ENCODE results near the gene VDR.

The VDR gene

GRCh38 chr12:47889040-47889439 is 15.8 kb downstream of the VDR start:
- peaks cover 8% of the 10 kb centered on the region for H3K27me3 ChIP-seq (ENCODE audit: control insufficient read depth, insufficient read depth, low read length)
- no peaks in the 10 kb centered on the region for H3K36me3 ChIP-seq (ENCODE audit: control insufficient read depth, insufficient read depth, low read length)
- no peak overlapping the region for H3K4me3 ChIP-seq (ENCODE audit: low read depth, low read length)
- no peaks in the 10 kb centered on the region for H3K9me3 ChIP-seq (ENCODE audit: control insufficient read depth, insufficient read depth, low read length)
- no peak overlapping the region for H3K9ac ChIP-seq (ENCODE audit: low read depth, low read length)
- no peak overlapping the region for H3K27ac ChIP-seq (ENCODE audit: low read depth, low read length)
- H3K4me1 ChIP-seq (ENCODE audit: control insufficient read depth, insufficient read depth, low read length), result no peaks in the 10 kb centered on the region

GRCh38 chr12:47888153-47888819 is 16.5 kb downstream of the VDR start:
- 0 out of 2 replicates have a peak, but pooled peaks cover under 1% of the 10 kb centered on the region for H3K27me3 ChIP-seq (ENCODE audit: control insufficient read depth, insufficient read depth, low read length)
- H3K4me3 ChIP-seq (ENCODE audit: low read depth, low read length), result no peak overlapping the region
- no peak overlapping the region for H3K27ac ChIP-seq (ENCODE audit: low read depth, low read length)
- no peaks in the 10 kb centered on the region for H3K9me3 ChIP-seq (ENCODE audit: control insufficient read depth, insufficient read depth, low read length)
- no peaks in the 10 kb centered on the region for H3K4me1 ChIP-seq (ENCODE audit: control insufficient read depth, insufficient read depth, low read length)
- no peaks in the 10 kb centered on the region for H3K36me3 ChIP-seq (ENCODE audit: control insufficient read depth, insufficient read depth, low read length)
- no peak overlapping the region for H3K9ac ChIP-seq (ENCODE audit: low read depth, low read length)

- Histone ChIP-seq H3K36me3 (ENCODE audit: control insufficient read depth, insufficient read depth, low read length) (no peaks in the 10 kb centered on the region), H3K4me1 (ENCODE audit: control insufficient read depth, insufficient read depth, low read length) (peaks cover 6% of the 10 kb centered on the region)
Measured at GRCh38 chr12:47887529-47887928, 17.3 kb downstream of the VDR start.

GRCh38 chr12:47886510-47887240 is 18.1 kb downstream of the VDR start:
- no peak overlapping the region for H3K27ac ChIP-seq (ENCODE audit: low read depth, low read length)
- no peaks in the 10 kb centered on the region for H3K36me3 ChIP-seq (ENCODE audit: control insufficient read depth, insufficient read depth, low read length)
- H3K9me3 ChIP-seq (ENCODE audit: control insufficient read depth, insufficient read depth, low read length), result no peaks in the 10 kb centered on the region
- H3K9ac ChIP-seq (ENCODE audit: low read depth, low read length), result no peak overlapping the region
- H3K4me3 ChIP-seq (ENCODE audit: low read depth, low read length), result no peak overlapping the region
- H3K4me1 ChIP-seq (ENCODE audit: control insufficient read depth, insufficient read depth, low read length), result peaks cover 6% of the 10 kb centered on the region
- no peaks in the 10 kb centered on the region; the same call in 1 of the 2 replicates for H3K27me3 ChIP-seq (ENCODE audit: control insufficient read depth, insufficient read depth, low read length)

More at GRCh38 chr12:47887529-47887928, 17.3 kb downstream of the VDR start:
- Histone ChIP-seq H3K27me3 (ENCODE audit: control insufficient read depth, insufficient read depth, low read length) (no peaks in the 10 kb centered on the region), H3K9me3 (ENCODE audit: control insufficient read depth, insufficient read depth, low read length) (no peaks in the 10 kb centered on the region), H3K27ac (ENCODE audit: low read depth, low read length) (no peak overlapping the region), H3K4me3 (ENCODE audit: low read depth, low read length) (no peak overlapping the region), H3K9ac (ENCODE audit: low read depth, low read length) (no peak overlapping the region)

GRCh38 chr12:47885566-47885965 is 19.2 kb downstream of the VDR start:
- Histone ChIP-seq H3K4me3 (ENCODE audit: low read depth, low read length) (no peak overlapping the region), H3K4me1 (ENCODE audit: control insufficient read depth, insufficient read depth, low read length) (peaks cover 6% of the 10 kb centered on the region), H3K9me3 (ENCODE audit: control insufficient read depth, insufficient read depth, low read length) (no peaks in the 10 kb centered on the region), H3K27ac (ENCODE audit: low read depth, low read length) (no peak overlapping the region), H3K36me3 (ENCODE audit: control insufficient read depth, insufficient read depth, low read length) (no peaks in the 10 kb centered on the region), H3K9ac (ENCODE audit: low read depth, low read length) (no peak overlapping the region), H3K27me3 (ENCODE audit: control insufficient read depth, insufficient read depth, low read length) (no peaks in the 10 kb centered on the region; the same call in 1 of the 2 replicates)

- no peak overlapping the region for H3K27ac ChIP-seq (ENCODE audit: low read depth, low read length)
- H3K27me3 ChIP-seq (ENCODE audit: control insufficient read depth, insufficient read depth, low read length), result no peaks in the 10 kb centered on the region; the same call in 1 of the 2 replicates
- H3K4me3 ChIP-seq (ENCODE audit: low read depth, low read length), result no peak overlapping the region
- no peaks in the 10 kb centered on the region for H3K36me3 ChIP-seq (ENCODE audit: control insufficient read depth, insufficient read depth, low read length)
- H3K9me3 ChIP-seq (ENCODE audit: control insufficient read depth, insufficient read depth, low read length), result no peaks in the 10 kb centered on the region
- peaks cover 6% of the 10 kb centered on the region for H3K4me1 ChIP-seq (ENCODE audit: control insufficient read depth, insufficient read depth, low read length)
- H3K9ac ChIP-seq (ENCODE audit: low read depth, low read length), result no peak overlapping the region
Measured at GRCh38 chr12:47885012-47885501, 19.7 kb downstream of the VDR start.

- Histone ChIP-seq H3K27me3 (ENCODE audit: control insufficient read depth, insufficient read depth, low read length) (no peaks in the 10 kb centered on the region; the same call in 1 of the 2 replicates), H3K27ac (ENCODE audit: low read depth, low read length) (no peak overlapping the region), H3K4me3 (ENCODE audit: low read depth, low read length) (no peak overlapping the region), H3K36me3 (ENCODE audit: control insufficient read depth, insufficient read depth, low read length) (no peaks in the 10 kb centered on the region), H3K9ac (ENCODE audit: low read depth, low read length) (no peak overlapping the region), H3K9me3 (ENCODE audit: control insufficient read depth, insufficient read depth, low read length) (no peaks in the 10 kb centered on the region), H3K4me1 (ENCODE audit: control insufficient read depth, insufficient read depth, low read length) (peaks cover 6% of the 10 kb centered on the region)
Measured at GRCh38 chr12:47884501-47884900, 20.3 kb downstream of the VDR start.

- Histone ChIP-seq H3K9me3 (ENCODE audit: control insufficient read depth, insufficient read depth, low read length) (no peaks in the 10 kb centered on the region), H3K9ac (ENCODE audit: low read depth, low read length) (no peak overlapping the region), H3K27ac (ENCODE audit: low read depth, low read length) (no peak overlapping the region), H3K4me1 (ENCODE audit: control insufficient read depth, insufficient read depth, low read length) (peaks cover 6% of the 10 kb centered on the region), H3K36me3 (ENCODE audit: control insufficient read depth, insufficient read depth, low read length) (no peaks in the 10 kb centered on the region), H3K4me3 (ENCODE audit: low read depth, low read length) (no peak overlapping the region), H3K27me3 (ENCODE audit: control insufficient read depth, insufficient read depth, low read length) (no peaks in the 10 kb centered on the region; the same call in 1 of the 2 replicates)
Measured at GRCh38 chr12:47883663-47884195, 21.1 kb downstream of the VDR start.

- no peak overlapping the region for H3K27ac ChIP-seq (ENCODE audit: low read depth, low read length)
- H3K4me3 ChIP-seq (ENCODE audit: low read depth, low read length), result no peak overlapping the region
- H3K9me3 ChIP-seq (ENCODE audit: control insufficient read depth, insufficient read depth, low read length), result no peaks in the 10 kb centered on the region
- no peaks in the 10 kb centered on the region; the same call in 1 of the 2 replicates for H3K27me3 ChIP-seq (ENCODE audit: control insufficient read depth, insufficient read depth, low read length)
- no peak overlapping the region for H3K9ac ChIP-seq (ENCODE audit: low read depth, low read length)
- peaks cover 6% of the 10 kb centered on the region for H3K4me1 ChIP-seq (ENCODE audit: control insufficient read depth, insufficient read depth, low read length)
- no peaks in the 10 kb centered on the region for H3K36me3 ChIP-seq (ENCODE audit: control insufficient read depth, insufficient read depth, low read length)
Measured at GRCh38 chr12:47882781-47883546, 21.8 kb downstream of the VDR start.

- Histone ChIP-seq H3K4me1 (ENCODE audit: control insufficient read depth, insufficient read depth, low read length) (peaks cover 6% of the 10 kb centered on the region), H3K4me3 (ENCODE audit: low read depth, low read length) (no peak overlapping the region), H3K27me3 (ENCODE audit: control insufficient read depth, insufficient read depth, low read length) (no peaks in the 10 kb centered on the region; the same call in 1 of the 2 replicates), H3K9me3 (ENCODE audit: control insufficient read depth, insufficient read depth, low read length) (no peaks in the 10 kb centered on the region), H3K9ac (ENCODE audit: low read depth, low read length) (no peak overlapping the region), H3K36me3 (ENCODE audit: control insufficient read depth, insufficient read depth, low read length) (no peaks in the 10 kb centered on the region), H3K27ac (ENCODE audit: low read depth, low read length) (no peak overlapping the region)
Measured at GRCh38 chr12:47881826-47882427, 22.9 kb downstream of the VDR start.

Data from HUES48 (cell line).